Esophagus squamous epithelium (tissue), 4 donors: ENCODE results near the gene SLC25A36.

Experiments
- POLR2A ChIP-seq, 4 donors: fragments of 450-650 bp; IDR thresholded peaks; one replicate each; pipeline ENCODE4 v1.6.1; 2017; ENCODE audit warnings: antibody characterized with exemption in 4 of 4, mild to moderate bottlenecking in 4 of 4, moderate library complexity in 3 of 4
- TF ChIP-seq, protein P1 (sequence below), 6 experiments: fragments of 450-650 bp in 4 of 6; fragments of 200-600 bp in 2 of 6; sonication (generic) in 2 of 6; IDR thresholded peaks; one replicate each; pipeline ENCODE4 v1.5.1; 2016 to 2019; ENCODE audit warnings: antibody characterized with exemption in 6 of 6, mild to moderate bottlenecking in 4 of 6, moderate library complexity in 4 of 6

DNA sequence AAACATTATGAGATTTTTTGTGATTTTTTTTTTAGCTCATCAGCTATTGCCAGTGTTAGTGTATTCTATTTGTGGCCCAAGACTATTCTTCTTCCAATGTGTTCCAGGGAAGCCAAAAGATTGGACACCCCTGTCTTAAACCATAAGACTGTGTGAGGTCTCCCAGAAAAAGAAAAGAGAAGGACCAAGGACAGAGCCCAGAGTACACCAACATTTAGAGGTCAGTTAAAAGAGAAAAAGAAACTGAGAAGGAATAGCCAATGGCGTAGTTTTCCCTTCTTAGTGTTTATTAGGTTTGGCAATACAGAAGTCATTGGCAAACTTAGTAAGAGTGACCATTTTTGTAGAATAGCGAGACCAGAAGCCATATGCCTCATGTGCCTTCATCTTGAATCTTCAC, 36.1 kb upstream of the SLC25A36 start:
- TF ChIP-seq, protein P1, sequence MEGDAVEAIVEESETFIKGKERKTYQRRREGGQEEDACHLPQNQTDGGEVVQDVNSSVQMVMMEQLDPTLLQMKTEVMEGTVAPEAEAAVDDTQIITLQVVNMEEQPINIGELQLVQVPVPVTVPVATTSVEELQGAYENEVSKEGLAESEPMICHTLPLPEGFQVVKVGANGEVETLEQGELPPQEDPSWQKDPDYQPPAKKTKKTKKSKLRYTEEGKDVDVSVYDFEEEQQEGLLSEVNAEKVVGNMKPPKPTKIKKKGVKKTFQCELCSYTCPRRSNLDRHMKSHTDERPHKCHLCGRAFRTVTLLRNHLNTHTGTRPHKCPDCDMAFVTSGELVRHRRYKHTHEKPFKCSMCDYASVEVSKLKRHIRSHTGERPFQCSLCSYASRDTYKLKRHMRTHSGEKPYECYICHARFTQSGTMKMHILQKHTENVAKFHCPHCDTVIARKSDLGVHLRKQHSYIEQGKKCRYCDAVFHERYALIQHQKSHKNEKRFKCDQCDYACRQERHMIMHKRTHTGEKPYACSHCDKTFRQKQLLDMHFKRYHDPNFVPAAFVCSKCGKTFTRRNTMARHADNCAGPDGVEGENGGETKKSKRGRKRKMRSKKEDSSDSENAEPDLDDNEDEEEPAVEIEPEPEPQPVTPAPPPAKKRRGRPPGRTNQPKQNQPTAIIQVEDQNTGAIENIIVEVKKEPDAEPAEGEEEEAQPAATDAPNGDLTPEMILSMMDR (IDR thresholded peaks at IDR 0.05): no peak
- TF ChIP-seq POLR2A (IDR thresholded peaks at IDR 0.05): no peak
